Suppressor macrophage treated with lipopolysaccharide for 1 hour (primary cell): ENCODE results near the gene ZNF860.
"Not testable (repeated sequence)": the region's sequence is repeated elsewhere in the genome, so short reads cannot be mapped to it uniquely, and the experiment has no call there.

Source experiments
- DNase-seq, 3 donors: peaks; one replicate each; pipeline ENCODE4 v3.0.0-alpha.2; 2020 to 2022

Gene ZNF860

DNA sequence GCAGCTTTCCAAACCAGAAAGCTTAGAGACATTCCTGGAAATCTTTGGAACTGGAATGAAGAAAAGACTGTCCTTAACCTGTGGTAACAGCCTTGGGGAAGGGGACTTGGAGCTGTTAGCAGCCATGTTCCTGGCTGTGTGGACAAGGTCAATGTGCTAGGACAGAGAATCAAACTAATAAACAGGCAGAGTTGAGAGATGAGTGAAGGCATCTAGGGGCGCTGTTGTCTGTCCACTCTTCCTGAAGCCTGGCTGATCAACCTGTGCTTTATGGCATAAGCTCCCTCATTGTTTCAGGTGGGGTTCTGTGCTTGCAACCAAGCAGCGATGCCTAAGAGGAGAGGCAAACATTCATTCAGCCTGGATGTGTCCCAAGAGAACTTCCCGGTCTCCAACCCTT, 19.3 kb downstream of the ZNF860 start:
- DNase-seq: no peak

DNA sequence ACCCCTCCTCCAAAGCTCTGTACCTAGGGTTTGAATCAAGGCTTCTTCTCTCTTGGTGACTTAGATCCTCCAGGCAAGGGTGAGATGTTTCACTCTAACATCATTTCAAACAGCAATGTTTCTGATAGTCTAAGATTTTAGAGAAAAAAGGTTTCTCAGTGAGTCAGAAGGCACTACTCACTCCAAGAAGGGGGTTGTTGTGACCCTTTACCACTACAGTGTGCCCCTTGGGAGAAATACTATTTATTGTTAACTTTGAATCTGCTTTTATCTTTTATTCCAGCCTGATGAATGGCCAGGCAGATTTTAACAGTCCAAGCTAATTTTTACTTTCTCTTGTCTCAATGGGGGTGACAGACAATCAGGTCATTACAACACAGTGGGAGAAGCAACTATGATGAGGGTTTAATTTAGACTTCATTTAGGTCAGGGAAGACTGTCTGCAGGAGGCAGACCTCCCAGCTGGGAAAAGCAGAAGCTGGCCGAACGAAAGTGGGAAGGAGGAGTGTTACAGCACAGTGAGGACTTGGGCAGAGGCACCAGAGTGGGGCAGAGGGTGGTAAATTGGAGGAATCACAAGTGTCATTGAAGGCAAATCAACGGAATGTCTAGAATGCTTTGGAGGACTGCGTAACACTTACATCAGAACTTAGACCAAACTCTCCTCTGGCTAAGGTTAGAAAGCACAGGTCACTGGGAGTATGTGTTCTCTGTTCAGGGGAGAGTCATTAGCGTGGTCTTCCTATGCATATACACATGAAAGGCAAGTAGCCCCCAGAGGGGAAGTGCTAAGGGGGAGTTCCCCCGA, 21.2 kb downstream of the ZNF860 start:
- peak in 2 of 3 donors; percentile 28 to 36 for DNase-seq

DNA sequence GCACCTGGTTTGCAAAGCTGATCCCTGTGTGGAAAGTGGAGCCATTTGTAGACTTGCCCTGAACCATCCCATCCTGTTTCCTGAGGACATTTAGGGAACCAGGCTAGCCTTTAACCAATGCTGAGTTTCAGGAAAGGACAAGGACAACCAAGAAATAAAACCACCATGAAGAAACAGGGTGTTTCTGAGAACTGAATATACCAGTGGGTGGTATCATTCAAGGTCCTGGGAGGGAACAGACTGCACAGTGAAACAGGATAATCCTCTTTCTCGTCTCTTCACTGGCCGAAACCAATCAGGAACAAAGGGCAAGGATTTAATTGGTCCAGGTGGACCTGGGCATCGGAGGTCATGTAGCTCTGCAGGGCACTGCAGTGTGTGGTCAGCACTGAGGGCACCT, 21.8 kb downstream of the ZNF860 start:
- no peak for DNase-seq

DNA sequence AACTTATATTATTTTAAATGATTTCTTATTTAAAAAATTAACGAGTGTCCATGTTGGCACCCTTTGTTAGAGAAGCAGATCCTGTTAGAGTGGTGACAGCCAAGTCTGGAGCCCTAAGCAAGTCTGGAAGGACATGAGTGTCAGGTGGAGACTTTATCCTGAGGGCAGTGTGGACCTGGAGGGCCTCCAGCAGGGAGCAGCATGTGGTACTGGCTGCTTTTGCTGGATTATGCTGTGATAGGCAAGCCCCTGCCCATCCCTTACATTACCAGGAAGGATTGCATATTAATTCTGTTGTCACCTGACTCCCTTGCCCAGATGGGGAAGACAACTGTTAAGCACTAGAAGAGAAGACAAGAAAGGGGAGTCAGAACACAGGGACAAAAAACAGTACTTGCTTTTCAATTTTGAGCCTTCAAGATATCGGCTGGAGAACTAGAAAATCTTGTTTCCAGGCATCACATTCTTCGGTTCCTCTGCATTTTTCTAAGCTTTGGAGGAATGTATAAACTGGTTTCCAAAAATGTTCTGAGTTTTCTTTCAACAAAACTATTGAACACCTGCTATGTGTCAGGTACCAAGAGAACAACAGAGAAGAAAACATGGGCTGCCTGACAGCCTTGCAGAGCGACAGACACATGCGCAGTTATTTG, 22.7 kb downstream of the ZNF860 start:
- DNase-seq: no peak

DNA sequence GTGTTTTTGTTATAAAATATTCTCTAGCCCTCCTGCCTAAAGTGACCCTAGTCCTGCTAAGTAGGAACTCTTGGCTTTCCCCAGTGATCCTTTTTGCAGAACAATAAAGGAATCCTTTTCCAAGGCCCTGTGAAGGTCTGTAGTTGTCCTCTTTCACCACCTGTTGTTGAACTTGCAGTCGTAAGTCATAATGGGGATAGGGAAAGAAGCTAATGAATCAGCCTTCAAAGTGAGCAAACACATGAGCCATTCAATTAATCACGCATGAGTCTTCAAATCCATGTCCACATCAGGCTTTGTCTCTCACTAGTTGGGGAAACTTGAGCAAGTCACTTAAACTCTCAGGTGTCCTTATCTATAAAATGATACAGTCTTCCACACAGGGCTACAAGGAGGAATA, 27.6 kb downstream of the ZNF860 start:
- DNase-seq: no peak

DNA sequence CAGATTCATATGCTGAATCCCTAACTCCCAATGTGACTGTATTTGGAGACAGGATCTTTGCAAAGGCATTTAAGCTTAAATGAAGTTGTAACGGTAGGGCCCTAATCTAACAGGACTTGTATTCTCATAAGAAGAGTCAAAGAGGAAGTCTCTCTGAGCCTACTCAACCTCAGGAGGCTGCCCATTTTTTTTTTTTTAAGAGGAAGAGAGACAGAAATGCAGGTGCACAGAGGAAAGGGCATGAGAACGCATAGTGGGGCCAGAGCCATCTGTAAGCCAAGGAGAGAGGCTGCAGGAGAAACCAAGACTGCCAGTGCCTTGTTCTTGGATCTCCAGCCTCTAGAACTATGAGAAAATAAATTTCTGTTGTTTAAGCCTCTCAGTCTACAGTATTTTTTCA, 28.4 kb downstream of the ZNF860 start:
- DNase-seq: no peak

DNA sequence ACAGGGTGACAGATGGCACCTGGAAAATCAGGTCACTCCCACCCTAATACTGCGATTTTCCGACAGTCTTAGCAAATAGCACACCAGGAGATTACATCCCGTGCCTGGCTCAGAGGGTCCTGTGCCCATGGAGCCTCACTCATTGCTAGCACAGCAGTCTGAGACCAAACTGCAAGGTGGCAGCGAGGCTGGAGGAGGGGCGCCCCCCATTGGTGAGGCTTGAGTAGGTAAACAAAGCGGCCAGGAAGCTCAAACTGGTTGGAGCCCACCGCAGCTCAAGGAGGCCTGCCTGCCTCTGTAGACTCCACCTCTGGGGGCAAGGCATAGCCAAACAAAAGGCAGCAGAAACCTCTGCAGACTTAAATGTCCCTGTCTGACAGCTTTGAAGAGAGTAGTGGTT, 29.1 kb downstream of the ZNF860 start:
- not testable (repeated sequence) for DNase-seq

DNA sequence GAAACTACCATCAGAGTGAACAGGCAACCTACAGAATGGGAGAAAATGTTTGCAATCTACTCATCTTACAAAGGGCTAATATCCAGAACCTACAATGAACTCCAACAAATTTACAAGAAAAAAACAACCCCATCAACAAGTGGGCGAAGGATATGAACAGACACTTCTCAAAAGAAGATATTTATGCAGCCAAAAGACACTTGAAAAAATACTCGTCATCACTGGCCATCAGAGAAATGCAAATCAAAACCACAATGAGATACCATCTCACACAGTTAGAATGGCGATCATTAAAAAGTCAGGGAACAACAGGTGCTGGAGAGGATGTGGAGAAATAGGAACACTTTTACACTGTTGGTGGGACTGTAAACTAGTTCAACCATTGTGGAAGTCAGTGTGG, 34.1 kb downstream of the ZNF860 start:
- DNase-seq: not testable (repeated sequence)

DNA sequence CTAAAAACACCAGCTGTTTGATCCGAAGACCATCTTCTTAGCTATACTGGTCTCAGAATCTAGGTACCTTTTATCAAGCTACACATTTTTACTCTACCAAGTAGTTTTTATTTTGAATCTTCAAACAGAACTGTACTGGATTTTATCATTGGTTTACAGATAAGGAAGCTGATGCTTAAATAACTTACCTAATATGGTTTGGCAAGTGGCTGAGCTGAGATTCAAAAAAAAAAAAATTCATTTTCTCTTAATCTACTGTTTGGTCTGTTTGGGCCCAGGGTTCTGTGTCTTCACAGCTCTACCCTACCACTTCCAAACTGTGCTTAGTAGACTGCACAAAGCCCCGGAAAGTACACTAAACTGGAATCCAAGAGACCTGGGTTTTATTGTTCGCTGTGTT, 35.7 kb downstream of the ZNF860 start:
- DNase-seq: no peak

DNA sequence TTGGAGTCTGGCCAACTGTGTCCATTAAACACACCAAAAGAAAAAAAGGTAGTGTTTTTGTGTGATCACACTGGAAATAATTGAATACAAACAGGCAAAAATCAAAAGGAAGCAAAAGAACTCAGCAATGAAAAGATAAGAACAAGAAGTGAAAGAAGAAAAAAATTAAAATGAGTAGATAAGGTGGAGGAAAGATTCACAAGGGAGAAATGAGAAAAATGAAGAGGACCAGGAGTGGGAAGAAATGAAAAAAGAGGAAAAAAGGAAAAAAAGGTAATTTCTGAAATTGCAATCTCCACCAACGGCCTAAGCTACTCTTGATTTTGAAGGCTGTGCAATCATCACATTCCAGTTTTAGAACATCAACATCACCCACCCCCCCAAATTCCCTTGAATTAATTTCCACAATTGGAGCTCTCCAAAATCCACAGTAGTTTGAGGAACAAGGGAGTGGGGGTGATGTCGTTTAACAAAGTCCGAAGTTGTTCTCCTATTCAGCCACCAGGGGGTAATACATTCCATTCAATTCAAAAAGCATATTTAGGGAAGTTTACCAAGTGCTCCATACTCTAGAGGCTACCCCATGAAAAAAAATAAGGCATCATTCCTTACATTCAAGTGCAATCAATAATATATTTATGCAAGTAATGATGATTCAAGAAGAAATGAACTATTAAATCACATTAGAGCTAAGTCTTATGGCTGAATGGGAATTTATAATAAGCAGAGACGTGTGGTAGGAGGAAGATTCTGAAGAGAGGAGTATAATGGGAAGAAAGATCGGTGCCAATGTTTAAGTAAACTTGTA, 37.4 kb downstream of the ZNF860 start:
- DNase-seq: peak; percentile 62 to 76 (median 75)

DNA sequence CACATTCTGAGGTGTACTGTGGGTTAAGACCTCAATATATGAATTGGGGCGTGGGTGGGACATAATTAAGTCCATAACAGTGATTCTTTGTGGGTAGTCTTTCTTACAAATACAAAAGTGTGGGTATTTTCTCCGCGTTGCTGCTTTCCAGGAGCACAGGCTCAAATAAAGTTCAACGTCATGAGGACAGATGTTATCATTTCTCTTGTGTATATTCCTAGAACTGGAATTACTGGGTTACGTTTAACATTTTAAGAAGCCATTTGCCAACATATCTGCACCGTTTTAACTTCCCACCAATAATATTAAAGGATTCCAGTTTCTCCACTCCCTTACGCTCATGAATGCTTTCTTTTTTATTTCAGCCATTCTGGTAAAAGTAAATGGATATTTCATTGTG, 39.6 kb downstream of the ZNF860 start:
- DNase-seq: no peak

DNA sequence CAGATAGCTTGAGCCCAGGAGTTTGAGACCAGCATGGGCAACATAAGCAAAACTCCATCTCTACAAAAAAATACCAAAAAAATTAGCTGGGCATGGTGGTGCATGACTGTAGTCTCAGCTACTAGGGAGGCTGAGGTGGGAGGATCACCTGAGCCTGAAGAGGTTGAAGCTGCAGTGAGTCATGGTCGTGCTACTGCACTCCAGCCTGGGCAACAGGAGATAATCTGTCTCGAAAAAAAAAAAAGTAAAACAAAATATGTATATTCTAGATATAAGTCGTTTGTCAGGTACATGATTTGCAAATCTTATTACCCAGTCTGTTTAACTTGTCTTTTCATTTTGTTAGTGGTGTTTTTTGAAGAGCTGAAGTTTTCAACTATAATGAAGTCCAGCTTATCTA, 40.2 kb downstream of the ZNF860 start:
- no peak for DNase-seq

DNA sequence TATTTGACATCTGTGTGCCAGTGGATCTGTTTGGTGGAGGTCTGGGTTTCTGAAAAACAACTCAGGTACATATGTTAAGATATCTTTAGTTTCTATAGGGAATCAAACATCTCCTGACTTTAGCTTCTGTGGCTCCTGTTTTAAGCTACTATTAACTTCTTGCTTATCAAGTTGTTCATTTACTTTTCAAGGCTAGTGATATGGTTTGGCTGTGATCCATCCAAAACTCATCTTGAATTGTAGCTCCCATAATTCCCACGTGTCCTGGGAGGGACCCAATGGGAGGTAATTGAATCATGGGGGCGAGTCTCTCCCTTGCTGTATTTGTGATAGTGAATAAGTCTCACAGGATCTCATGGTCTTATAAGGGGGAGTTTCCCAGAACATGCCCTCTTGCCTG, 41.4 kb downstream of the ZNF860 start:
- DNase-seq: no peak

DNA sequence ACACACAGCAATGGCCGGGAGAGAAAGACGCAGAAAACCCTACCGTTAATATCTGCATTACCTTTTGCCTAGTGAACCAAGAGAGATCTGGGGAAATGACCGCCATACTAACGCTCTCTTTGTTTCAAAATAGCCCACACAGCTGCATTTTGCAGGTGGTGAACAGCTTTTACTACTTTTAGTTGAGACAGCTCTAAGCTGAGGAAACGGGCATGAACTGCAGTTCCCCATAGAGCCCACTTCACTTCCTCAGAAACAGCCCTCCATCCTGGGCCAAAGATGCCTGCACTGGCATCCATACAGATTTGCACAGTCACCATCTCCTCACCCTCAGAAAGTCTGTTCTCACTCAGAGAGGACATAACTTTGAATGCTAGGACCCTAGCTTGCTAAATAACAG, 45.0 kb downstream of the ZNF860 start:
- DNase-seq: peak in 1 of 3 donors; percentile 21

DNA sequence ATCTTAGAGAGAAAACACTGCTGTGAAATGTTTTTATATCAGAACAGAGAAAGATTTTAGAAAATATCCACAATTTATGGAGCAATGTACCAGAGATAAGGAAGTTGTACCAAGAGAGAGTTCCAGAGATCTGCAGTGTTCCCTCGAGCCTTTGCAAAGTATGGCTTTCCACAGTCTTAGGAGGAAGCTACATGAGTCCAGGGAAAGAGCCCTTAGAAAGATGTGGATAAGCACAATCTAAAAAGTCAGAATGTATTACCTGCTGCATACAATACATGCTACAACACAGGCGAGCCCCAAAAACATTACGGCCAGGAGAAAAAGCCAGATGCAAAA, 56.4 kb downstream of the ZNF860 start:
- no peak for DNase-seq

DNA sequence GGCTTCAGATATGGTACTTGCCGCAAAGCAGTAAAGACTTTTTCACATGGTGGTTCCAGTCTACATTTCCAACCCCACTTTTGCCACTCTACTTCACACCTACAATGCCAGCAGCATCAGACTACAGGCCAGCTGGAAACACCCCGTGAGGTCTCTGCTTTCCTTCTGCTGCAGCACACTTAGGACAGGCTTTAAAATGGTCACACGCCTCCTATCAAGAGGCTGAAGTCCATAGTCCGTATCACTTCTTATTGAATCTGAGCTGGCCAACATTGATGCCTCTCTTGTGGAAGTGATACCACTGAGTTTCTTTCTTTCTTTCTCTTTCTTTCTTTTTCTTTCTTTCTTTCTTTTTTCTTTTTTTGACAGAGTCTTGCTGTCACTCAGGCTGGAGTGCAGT, 59.8 kb downstream of the ZNF860 start:
- no peak for DNase-seq
